Activated T-cell treated with anti-CD3 and anti-CD28 coated beads for 4 hours (primary cell): Measurements from ENCODE around the gene PSMD13.
"Not testable (repeated sequence)": the region's sequence is repeated elsewhere in the genome, so short reads cannot be mapped to it uniquely, and the experiment has no call there.

ENCODE experiments used
- DNase-seq: peaks from one replicate; pipeline ENCODE4 v3.0.0-alpha.2; 2020

PSMD13 gene

GRCh38 chr11:236774-237767 lies at the start of gene PSMD13:
Gene PSMD13 (plus strand): TSS chr11:236976. CDS start chr11:237050, 74 bp downstream.
- DNase-seq: peak; percentile 77

DNA sequence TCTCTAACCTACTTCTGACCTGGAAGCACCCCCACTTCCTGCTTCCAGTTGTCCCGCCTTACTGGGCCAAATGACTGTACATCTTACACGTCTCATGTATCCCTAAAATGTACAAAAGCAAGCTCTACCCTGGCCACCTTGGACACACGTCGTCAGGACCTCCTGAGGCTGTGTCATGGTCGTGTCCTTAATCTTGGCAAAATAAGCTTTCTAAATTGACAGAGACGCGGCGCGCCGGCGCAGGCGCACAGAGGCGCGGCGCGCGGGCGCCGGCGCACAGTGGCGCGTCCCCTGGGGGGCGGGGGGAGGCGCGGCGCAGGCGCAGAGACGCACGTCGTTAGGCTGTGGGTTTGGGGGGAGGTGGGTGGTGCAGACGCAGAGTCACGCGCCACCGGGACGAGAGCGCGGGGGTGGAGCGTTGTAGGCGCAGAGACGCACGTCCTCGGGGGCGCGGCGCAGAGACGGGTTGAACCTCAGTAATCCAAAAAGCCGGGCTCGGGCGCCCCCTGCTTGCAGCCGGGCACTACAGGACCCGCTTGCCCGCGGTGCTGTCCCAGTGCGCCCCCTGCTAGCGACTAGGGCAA lies 47.5 kb upstream of the PSMD13 start:
- DNase-seq: not testable (repeated sequence)

DNA sequence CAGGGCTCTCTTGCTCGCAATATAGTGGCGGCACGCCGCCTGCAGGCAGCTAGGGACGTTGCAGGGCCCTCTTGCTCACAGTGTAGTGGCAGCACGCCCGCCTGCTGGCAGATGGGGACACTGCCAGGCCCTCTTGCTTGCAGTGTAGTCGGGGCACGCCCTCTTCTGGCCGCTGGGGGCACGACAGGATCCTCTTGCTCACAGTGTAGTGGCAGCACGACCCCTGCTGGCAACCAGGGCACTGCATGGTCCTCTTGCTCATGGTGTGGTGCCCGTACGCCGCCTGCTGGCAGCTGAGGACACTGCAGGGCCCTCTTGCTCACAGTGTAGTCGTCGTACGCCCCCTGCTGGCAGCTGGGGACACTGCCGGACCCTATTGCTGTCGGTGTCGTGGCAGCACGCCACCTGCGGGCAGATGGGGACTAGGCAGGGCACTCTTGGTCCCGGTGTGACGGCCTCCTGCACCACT lies 46.9 kb upstream of the PSMD13 start:
- not testable (repeated sequence) for DNase-seq

GRCh38 chr11:190546-190945 lies 46.2 kb upstream of the PSMD13 start:
- not testable (repeated sequence) for DNase-seq

- DNase-seq: not testable (repeated sequence)
These were observed 45.0 kb upstream of the PSMD13 start for GRCh38 chr11:191490-192478.

DNA sequence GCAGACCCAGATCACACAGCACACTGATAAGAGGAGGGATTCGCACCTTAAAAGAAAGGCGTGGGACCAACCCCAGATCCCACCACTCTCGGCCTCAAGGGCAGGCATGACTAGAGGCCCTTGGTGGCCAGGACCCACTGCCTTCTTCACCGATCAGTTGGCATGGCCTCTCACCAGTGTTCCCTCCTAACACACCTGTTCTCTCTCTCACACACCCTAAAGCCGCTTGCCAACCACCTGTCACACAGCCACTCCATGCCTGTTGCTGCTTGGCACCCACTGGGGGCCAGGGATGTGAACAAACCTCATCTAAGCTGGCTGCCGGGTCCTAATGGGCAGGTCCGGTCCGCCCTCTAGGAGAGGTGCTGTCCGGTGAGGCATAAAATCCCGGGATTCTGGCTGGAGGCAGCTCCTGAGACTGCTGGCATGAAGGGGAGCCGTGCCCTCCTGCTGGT lies 44.1 kb upstream of the PSMD13 start, which contains the start of gene SCGB1C1:
Gene SCGB1C1, plus strand, starts transcription at position 405 of the 455 bp plus-strand sequence. Its CDS starts 22 bp downstream, at position 427.
- DNase-seq: not testable (repeated sequence)

- DNase-seq: not testable (repeated sequence)
These were observed 43.3 kb upstream of the PSMD13 start for GRCh38 chr11:193481-193880.

DNA sequence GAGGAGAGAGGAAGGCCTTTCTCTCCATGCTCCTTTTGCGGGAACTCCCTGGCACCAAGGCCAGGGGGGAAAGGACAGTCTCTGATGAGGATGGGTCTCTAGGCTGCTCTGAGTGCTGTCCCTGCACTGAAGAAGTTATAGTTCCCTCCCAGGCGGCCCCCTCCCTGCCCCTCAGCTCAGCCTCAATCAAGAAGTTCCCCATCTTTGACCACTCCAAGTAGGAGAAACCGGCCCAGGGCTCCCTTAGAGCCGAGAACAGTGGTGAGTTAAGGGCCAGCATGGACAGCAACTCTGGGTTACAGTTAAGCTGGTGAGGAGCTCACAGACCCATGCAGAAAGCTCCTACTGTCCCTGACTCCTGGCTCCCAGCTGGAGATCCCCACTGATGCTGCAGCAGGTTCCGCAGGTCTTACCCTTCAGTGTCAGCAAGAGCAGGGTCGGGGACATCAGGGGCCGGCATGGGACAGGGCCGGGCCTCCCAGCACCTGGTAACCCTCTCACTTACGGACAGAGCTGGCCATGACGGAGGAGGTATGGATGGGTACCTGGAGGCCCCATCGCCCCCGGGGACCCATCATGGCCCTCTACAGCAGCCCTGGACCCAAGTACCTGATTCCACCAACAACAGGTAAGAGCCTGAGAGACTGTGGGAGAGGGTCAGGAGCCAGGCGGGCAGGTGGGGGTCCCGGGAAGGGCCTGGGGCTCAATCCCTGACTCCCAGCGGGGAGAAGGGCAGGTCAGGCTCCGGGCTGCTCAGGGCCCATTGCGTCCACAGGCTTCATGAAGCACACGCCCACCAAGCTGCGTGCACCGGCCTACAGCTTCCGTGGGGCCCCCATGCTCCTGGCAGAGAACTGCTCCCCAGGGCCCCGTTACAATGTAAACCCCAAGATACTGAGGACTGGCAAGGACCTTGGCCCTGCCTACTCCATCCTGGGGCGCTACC lies 39.7 kb upstream of the PSMD13 start:
- DNase-seq: no peak

DNA sequence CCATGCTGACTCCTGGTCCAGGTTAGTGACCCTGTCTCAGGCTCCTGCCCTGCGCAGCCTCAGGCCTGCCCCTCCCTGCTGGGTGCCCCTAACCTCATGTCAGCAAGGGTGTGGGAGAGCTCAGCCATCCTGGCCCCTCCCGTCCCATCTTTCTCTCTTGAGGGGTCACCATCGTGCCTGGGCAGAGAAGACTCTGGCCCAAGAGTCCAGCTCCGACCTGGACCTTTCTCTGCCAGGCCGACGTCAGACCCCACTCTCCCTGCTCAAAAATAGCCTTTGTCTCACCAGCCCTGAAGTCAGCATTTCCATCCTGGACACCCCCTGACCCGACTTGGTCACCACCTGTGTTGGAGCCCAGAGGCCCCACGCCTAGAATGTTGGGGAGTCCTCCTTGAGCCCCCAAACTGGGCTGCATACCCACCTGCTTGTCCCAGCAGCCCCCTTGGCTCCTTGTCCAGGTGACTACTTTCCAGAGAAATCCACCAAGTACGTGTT lies 39.0 kb upstream of the PSMD13 start:
- no peak for DNase-seq

DNA sequence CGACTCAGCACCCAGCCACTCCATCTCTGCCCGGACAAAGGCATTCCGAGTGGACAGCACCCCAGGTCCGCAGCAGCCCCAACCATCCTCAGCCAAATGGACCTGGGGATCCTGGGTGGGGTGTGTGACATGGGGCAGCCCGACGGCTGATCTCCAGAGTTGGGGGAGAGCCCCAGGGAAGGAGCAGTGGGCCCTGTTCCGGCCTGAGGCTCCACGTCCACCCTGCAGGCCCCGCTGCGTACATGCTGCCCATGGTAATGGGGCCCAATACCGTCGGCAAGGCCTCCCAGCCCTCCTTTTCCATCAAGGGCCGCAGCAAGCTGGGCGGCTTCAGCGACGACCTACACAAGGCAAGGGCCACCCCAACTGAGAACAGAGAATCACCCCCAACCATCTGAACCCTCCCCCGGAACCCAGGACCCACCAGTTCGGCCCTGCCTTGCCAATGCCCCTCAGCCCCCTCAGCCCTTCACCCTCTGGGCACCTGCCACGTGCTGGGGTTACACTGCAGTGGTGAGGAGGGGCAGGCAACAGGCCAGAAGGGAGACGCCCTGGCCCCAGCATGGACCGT lies 38.5 kb upstream of the PSMD13 start:
- no peak for DNase-seq

GRCh38 chr11:199004-199581 lies 37.7 kb upstream of the PSMD13 start:
- no peak for DNase-seq

GRCh38 chr11:199782-200181 lies 37.0 kb upstream of the PSMD13 start:
- no peak for DNase-seq

DNA sequence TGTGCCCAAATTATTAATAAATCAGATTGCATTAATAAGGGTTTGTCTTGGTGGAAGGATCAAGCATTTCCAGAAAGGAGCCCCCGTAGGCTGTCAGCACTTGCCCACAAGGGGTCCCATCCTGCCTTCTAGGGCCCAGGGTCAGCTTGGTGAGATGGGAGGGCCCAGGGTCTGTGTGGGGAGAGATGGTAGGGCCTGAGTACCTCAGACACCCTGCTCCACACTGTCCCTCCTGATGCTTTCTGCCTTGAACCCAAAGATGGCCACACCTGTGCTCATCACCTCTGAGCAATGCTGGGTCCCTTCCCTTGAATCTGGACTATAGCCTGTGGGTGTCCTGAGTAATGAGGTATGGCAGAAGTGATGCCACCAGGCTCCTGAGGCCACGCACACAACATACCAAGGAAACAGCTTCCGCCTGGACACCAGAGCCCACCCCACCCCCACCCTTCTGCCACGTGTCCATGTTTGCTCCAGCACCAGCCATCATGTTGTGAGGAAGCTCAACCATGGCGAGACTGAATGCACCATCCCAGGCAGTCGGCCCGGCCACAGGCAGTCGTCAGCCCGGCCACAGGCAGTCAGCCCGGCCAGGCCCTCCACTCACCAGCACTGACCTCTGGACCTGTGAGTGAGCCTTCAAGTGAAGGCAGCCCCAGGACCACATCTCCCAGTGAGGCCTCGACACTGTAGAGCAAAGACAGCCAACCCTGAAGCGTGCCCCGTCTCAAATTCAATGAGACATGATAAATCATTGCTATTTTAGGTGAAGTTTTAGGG lies 36.4 kb upstream of the PSMD13 start:
- DNase-seq: no peak

DNA sequence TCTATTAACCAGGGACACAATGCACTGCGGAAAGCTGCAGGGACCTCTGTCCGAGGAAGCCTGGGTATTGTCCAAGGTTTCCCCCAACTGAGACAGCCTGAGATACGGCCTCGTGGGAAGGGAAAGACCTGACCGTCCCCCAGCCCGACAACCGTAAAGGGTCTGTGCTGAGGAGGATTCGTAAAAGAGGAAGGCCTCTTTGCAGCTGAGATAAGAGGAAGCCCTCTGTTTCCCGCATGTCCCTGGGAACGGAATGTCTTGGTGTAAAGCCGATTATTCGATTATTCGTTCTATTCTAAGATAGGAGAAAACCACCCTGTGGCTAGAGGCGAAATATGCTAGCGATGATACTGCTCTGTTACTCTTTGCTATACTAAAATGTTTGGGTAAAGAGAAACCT lies 34.8 kb upstream of the PSMD13 start:
- no peak for DNase-seq

DNA sequence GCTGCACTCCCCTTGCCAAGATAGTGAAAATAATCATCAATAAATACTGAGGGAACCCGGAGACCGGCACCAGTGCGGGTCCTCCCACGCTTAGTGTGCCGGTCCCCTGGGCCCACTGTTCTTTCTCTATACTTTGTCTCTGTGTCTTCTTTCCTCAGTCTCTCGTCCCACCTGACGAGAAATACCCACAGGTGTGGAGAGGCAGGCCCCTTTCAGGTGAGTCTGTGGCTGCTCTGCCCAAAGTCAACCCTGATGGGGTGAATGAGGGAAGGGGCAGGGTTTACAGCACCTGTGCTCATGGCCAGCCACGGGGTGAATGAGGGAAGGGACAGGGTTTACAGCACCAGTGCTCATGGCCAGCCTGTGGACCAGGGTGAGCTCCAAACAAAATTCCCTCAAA lies 34.3 kb upstream of the PSMD13 start:
- DNase-seq: no peak

DNA sequence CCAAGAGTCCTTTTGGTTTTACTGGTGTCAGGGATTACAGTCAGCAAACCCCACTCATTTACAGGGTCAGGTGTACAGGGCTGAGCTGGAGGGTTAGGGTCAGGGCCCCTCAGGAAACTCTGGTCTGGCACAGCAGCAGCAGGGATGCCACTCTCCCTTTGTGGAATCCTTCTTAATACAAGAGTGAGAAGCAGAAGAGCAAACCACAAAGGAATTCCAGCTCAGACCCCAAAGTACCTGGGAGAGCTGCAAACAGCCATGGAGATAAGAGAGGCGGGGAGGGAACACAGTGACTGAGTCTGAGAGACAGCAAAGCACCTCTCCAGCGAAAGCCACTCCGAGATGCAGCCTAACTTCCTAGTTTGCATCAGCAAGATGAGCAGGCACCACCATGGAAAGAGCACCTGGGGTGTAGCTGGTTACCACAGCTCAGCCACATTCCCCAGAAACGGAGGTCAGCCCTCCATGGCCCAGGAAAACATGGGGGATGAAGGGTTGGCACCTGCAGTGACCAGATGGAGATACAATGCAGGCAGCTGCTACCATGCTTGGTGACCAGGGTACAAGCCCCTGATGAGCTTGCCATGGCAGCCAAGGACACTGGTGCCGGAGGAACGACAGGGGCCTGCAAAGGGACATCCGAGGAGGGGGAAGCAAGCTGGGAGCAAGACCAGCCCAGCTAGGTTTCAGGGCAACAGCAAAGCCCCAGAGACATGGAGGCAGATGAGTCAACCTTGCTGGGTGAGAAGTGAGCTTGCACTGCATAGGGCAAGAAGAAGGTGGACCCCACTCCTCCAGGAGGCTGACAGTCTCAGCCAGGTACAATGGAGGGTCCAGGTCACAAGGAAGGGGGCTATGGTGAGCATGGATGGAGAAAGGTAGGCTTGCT lies 33.5 kb upstream of the PSMD13 start:
- DNase-seq: no peak

- no peak for DNase-seq
These were observed 32.7 kb upstream of the PSMD13 start for GRCh38 chr11:203945-204586.

DNA sequence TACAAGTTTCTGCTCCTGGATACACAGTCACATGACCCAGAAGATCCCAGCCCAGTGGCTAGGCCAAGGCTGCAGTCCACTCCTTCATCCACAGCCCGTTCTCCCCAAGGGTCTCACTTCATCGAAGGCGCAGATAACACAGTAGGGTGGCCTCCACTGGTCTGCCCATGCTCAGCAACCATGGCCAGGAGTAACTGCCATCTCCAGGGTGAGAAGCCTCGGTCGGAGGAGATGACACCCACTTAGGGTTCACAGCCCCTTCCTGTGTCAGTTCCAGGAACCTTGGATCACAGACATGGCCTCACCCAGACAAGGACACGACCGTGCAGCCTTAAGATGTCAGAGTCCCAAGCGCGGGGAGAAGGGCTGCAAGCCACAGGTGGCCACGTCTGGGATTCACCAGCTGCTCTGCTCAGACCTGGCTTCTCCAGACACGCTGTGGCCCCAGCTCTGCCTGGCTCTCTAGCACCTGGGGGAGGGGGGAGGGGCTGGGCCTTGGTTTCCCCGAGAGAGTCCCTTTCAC lies 32.1 kb upstream of the PSMD13 start:
- DNase-seq: no peak
